Neural crest cell (in vitro differentiated cells): ENCODE measurements around the gene SIGLECL1. TPM values are rescaled to one million over a fixed set of nuclear protein-coding genes. Genes with fewer than 3 reads are reported as not detected.
"Not testable (repeated sequence)": the region's sequence is repeated elsewhere in the genome, so short reads cannot be mapped to it uniquely, and the experiment has no call there.

Source experiments
- DNase-seq: peaks from one replicate; pipeline ENCODE4 v3.0.0; 2021; ENCODE audit warnings: low read depth, mixed read lengths, low spot score
- H3K27ac Mint-ChIP-seq: one replicate; pipeline ENCODE4 v1.8.0; 2021; ENCODE audit warnings: mild to moderate bottlenecking, mixed read lengths; ENCODE audit not compliant: unreplicated experiment
- H3K27me3 Mint-ChIP-seq: 2 replicates; pipeline ENCODE4 v1.8.0; 2021; ENCODE audit warnings: low read depth, mild to moderate bottlenecking, mixed read lengths
- H3K36me3 Mint-ChIP-seq: 2 replicates; pipeline ENCODE4 v1.8.0; 2021; ENCODE audit warnings: low read depth, mild to moderate bottlenecking, mixed read lengths
- H3K4me1 Mint-ChIP-seq: 2 replicates; pipeline ENCODE4 v1.8.0; 2021; ENCODE audit warnings: mixed read lengths
- H3K4me3 Mint-ChIP-seq: one replicate; pipeline ENCODE4 v1.8.0; 2021; ENCODE audit warnings: mild to moderate bottlenecking, mixed read lengths
- H3K9me3 Mint-ChIP-seq: 2 replicates; pipeline ENCODE4 v1.8.0; 2021; ENCODE audit warnings: mixed read lengths
- total RNA-seq: library from RNA; stranded (reverse); gene quantifications from 2 replicates; pipeline ENCODE4 v1.2.1, GENCODE V29; 2021
- TF ChIP-seq, protein P1 (sequence below): fragments of 200-600 bp; sonication (generic); conservative IDR thresholded peaks from 2 replicates; pipeline ENCODE4 v1.5.0; 2021; ENCODE audit warnings: antibody characterized with exemption, mild to moderate bottlenecking

SIGLECL1 gene
- total RNA-seq, 1 donor from 2014 or later: not detected

GRCh38 chr19:51224163-51224641 is 26.7 kb upstream of the SIGLECL1 start:
- H3K36me3 Mint-ChIP-seq: no peaks in the 10 kb centered on the region
- H3K4me1 Mint-ChIP-seq: no peaks in the 10 kb centered on the region
- H3K9me3 Mint-ChIP-seq: no peaks in the 10 kb centered on the region
- H3K27ac Mint-ChIP-seq: no peak overlapping the region
- DNase-seq: no peak
- H3K27me3 Mint-ChIP-seq: peaks cover 71% of the 10 kb centered on the region
- TF ChIP-seq, protein P1, sequence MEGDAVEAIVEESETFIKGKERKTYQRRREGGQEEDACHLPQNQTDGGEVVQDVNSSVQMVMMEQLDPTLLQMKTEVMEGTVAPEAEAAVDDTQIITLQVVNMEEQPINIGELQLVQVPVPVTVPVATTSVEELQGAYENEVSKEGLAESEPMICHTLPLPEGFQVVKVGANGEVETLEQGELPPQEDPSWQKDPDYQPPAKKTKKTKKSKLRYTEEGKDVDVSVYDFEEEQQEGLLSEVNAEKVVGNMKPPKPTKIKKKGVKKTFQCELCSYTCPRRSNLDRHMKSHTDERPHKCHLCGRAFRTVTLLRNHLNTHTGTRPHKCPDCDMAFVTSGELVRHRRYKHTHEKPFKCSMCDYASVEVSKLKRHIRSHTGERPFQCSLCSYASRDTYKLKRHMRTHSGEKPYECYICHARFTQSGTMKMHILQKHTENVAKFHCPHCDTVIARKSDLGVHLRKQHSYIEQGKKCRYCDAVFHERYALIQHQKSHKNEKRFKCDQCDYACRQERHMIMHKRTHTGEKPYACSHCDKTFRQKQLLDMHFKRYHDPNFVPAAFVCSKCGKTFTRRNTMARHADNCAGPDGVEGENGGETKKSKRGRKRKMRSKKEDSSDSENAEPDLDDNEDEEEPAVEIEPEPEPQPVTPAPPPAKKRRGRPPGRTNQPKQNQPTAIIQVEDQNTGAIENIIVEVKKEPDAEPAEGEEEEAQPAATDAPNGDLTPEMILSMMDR: no peak
- no peak overlapping the region for H3K4me3 Mint-ChIP-seq

DNA sequence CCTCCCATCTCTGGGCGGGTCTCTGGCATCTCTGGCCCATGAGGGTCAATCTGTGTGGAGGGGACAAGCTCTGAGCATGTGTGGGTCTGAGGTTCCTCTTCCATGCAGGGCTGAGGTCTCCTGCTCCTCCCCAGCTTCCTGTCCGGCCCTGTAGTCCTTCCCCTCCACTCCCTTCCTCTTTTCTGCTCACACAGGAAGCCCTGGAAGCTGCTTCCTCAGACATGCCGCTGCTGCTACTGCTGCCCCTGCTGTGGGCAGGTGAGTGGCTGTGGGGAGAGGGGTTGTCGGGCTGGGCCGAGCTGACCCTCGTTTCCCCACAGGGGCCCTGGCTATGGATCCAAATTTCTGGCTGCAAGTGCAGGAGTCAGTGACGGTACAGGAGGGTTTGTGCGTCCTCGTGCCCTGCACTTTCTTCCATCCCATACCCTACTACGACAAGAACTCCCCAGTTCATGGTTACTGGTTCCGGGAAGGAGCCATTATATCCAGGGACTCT is 25.9 kb upstream of the SIGLECL1 start, which contains the start of gene CD33:
TSS of gene CD33 (plus strand) at position 183 of the 496 bp plus-strand sequence. CDS start at position 222, 39 bp downstream.
- not testable (repeated sequence) for DNase-seq, H3K4me1 Mint-ChIP-seq, H3K4me3 Mint-ChIP-seq, H3K36me3 Mint-ChIP-seq, H3K9me3 Mint-ChIP-seq, H3K27ac Mint-ChIP-seq
- H3K27me3 Mint-ChIP-seq: peaks cover 70% of the 10 kb centered on the region

DNA sequence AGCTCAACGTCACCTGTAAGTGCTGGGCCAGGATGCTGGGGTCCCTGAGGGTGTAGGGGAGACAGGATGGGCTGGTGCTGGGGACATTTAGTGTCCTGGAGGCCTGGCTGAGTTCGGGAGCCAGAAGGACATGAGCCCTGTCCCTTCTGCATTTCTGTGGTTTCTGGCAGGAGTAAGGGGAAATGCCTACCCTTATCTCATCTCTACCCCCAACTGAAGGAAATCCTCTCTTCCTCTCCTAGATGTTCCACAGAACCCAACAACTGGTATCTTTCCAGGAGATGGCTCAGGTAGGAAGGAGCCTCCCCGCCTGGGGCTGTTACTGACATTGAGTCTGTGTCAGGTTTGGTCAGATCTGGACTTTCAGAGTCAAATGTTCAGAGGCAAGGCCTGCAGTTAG is 24.8 kb upstream of the SIGLECL1 start:
- no peaks in the 10 kb centered on the region for H3K36me3 Mint-ChIP-seq
- no peak overlapping the region for H3K4me3 Mint-ChIP-seq
- H3K27ac Mint-ChIP-seq: no peak overlapping the region
- TF ChIP-seq, protein P1: no peak
- no peaks in the 10 kb centered on the region for H3K4me1 Mint-ChIP-seq
- DNase-seq: no peak
- no peaks in the 10 kb centered on the region for H3K9me3 Mint-ChIP-seq
- peaks cover 69% of the 10 kb centered on the region for H3K27me3 Mint-ChIP-seq

DNA sequence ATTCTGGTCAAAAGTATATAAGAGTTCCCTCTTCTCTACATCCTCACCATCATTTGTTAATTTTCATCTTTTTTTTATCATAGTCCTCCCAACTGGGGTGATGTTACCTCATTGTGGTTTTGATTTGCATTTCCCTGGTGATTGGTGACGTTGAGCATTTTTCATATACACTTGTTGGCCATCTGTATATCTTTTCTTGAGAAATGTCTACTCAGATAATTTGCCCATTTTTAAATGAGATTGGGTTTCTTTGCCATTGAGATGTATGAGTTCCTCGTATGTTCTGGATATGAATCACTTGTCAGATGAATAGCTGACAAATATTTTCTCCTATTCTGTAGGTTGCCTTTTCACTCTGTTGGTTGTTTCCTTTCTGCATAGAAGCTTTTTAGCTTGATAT is 23.6 kb upstream of the SIGLECL1 start:
- Mint-ChIP-seq H3K27me3 (peaks cover 65% of the 10 kb centered on the region), H3K27ac (no peak overlapping the region), H3K4me1 (no peaks in the 10 kb centered on the region), H3K36me3 (no peaks in the 10 kb centered on the region), H3K4me3 (no peak overlapping the region), H3K9me3 (no peaks in the 10 kb centered on the region)
- DNase-seq: no peak
- TF ChIP-seq, protein P1: no peak

GRCh38 chr19:51227966-51228365 is 22.9 kb upstream of the SIGLECL1 start:
- H3K4me3 Mint-ChIP-seq: no peak overlapping the region
- H3K4me1 Mint-ChIP-seq: no peaks in the 10 kb centered on the region
- peaks cover 61% of the 10 kb centered on the region for H3K27me3 Mint-ChIP-seq
- H3K9me3 Mint-ChIP-seq: no peaks in the 10 kb centered on the region
- DNase-seq: no peak
- TF ChIP-seq, protein P1: no peak
- no peak overlapping the region for H3K27ac Mint-ChIP-seq
- H3K36me3 Mint-ChIP-seq: no peaks in the 10 kb centered on the region

DNA sequence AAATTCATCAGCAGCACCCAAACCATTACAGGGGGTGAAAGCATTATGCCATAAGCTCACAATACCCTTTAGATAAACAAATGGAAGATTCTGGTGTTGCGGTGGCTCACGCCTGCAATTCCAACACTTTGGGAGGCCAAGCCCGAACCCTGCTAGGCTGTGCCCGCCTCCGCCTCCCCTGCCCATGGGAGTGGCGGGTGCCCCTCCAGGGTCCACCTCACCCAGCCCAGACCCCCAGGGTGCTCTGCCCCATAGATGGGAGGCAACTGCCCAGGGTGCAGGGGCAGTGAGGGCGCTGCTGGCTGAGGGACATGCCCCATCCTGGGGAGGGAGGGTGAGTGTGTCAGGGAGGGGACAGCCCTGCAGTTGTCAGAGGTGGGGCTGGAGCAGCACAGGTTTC is 10.0 kb upstream of the SIGLECL1 start:
- Mint-ChIP-seq H3K4me3 (no peak overlapping the region), H3K9me3 (no peaks in the 10 kb centered on the region), H3K27me3 (peaks cover 27% of the 10 kb centered on the region), H3K36me3 (no peaks in the 10 kb centered on the region), H3K4me1 (no peaks in the 10 kb centered on the region), H3K27ac (no peak overlapping the region)
- TF ChIP-seq, protein P1: no peak
- DNase-seq: no peak
